Occipital lobe (tissue), 2 donors: ENCODE results near the gene LSAMP. TPM values are rescaled to one million over a fixed set of nuclear protein-coding genes. Genes with fewer than 3 reads are reported as not detected.

Experiments
- DNase-seq: peaks from one replicate; lab custom pipeline; 2025; lab: John Stamatoyannopoulos, UW
- total RNA-seq: library from RNA; depleted of rRNA; stranded (reverse); fragments of >200 nt; gene quantifications from one replicate; pipeline ENCODE4 v1.2.3, GENCODE V29; 2014

Gene LSAMP
- total RNA-seq, 1 donor from 2014 or later, result 47.3 TPM

DNA sequence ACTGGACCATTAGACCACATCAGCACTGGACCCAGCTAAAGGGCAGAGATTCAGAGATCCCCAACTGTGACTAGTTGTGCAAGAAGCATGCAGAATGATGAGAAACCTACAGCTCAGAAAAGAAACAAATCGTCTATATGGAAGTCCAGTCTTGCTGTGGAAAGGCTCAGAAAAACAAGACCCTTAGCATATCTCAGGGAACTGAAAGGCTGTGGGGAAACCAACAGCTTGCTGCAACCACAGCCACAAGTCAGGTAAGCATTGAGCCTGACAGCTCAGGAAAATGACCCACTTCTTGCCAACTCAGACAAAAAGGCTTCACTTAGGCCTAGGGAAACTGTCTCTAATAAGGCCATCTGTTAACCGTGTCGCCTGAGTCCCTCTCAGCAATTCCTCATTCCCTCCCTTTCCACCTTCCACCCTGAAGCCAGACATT lies 145.6 kb downstream of the LSAMP start:
- no peak for DNase-seq

DNA sequence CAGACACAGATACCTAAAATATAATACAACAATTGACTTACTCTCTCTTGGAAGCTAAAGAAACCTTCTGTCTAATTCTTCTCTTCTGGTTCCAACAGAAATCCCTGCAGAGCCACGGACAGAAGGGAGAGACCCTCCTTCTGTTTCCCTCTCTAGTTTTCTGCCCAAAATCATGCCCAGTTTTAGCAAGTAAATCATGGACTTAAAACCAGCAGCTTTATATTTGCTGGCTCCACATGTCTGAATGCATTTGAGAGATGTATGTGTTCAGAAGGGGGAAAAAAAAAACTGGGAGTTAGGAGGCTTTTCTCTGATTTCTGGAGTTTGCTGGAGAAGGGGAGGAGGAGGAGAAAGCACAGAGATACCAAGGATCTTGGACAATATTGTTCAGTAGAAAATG lies 147.1 kb downstream of the LSAMP start:
- DNase-seq, result no peak

DNA sequence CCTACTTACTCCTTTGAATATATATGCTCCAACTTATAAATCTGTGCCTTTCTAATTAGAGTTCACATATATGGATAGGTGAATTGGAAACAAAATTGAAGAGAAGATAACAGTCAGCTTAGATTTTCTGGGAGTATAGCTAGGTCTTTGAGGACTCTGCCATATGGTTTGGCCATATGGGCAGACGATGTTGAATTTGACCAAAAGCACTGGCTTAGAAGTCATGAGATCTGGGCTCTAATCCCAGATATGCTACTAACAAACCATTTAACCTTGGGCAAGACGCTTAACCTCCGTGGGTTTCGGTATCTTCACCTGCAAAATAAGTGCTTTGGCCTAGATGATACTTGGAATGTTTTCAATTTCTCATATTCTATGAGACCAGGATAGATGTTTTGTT lies 154.1 kb downstream of the LSAMP start:
- no peak for DNase-seq

DNA sequence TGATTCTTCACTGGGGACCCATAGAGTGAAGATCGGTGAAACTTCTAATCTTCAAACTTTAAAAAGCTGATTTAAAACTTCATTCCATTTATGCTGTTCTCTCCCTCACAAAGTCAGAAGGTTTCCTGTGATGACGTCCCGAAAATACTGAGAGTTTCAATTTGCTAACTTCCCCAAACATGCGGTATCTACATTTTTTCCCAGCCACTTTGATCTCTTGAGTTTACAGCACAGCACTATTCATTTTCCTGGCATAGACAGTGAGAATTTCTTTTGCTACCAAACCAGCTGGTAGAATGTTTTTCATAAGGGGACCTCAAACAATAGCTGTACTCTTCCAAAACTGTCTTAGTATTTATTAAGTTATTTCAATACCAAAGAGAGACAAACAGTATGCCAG lies 156.8 kb downstream of the LSAMP start:
- no peak for DNase-seq

DNA sequence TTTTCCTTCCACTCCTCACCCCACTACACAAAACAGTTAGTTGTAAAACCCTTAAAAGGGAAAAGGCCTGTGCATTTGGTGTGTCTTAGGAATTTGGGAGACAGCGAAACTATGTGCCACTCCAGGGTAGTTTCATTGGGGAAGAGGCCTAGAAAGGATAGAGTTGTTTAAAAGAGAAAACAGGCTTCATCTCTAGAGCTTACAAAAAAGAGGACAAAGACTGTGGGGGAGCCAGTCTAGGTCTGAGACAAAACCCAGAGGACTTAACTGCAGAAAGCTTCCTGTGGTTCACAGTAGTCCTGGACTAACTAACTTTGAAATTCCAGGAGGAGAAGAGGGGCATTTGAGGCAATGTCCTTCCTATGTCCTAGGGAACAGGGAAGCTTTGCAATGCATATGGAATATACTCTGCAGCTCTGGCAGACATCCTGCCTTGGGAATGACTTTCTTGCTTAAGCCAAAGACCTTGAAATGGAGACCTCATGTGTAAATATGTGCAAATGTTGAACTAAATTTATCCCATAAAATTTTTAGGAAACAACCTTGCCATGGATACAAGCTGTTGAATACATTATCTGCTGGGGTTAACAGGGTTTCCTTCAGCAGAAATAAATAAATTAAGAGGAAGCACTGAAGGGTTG lies 159.4 kb downstream of the LSAMP start:
- DNase-seq, result no peak

GRCh38 chr3:116281313-116282143 lies 163.8 kb downstream of the LSAMP start:
- DNase-seq, result no peak

- no peak for DNase-seq
These were observed 165.1 kb downstream of the LSAMP start for GRCh38 chr3:116280130-116280740.

GRCh38 chr3:116276675-116277074 lies 168.6 kb downstream of the LSAMP start:
- no peak for DNase-seq

DNA sequence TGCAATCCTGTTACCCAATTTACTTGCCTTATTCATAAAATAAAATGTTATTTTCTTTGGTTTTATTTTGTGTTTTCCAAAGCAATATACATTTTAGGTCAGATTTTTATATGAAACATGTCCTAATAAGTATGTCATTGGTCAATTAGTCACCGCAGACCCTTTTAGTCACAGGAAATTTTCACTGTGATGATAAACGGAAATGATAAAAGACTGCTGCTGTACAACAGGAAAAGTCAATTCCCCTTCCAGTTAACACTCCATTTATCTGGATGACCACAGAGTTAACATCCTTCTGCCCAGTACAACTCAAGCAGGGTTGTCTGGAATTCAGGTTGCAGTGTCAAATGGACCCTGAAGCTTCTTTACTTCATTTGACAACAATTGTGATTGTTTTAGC lies 175.2 kb downstream of the LSAMP start:
- DNase-seq, result no peak

DNA sequence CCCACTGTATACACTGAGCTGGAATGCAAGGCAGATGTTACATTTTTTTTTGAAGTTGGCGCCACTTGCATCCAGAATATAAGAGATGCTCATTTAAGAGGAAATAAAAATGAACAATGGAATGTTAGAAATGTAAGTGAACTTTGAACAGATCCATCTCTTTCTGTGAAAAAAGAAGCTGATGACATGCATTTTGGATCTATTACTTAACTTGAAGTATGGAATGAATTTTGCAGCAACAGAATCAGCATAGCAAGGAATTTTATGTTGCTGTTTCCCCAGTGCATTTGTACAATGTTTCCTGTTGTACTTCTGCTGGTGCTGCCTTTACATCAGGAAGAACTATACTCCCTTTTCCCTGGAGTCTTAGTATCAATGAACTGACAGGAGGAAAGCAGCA lies 178.2 kb downstream of the LSAMP start:
- no peak for DNase-seq

DNA sequence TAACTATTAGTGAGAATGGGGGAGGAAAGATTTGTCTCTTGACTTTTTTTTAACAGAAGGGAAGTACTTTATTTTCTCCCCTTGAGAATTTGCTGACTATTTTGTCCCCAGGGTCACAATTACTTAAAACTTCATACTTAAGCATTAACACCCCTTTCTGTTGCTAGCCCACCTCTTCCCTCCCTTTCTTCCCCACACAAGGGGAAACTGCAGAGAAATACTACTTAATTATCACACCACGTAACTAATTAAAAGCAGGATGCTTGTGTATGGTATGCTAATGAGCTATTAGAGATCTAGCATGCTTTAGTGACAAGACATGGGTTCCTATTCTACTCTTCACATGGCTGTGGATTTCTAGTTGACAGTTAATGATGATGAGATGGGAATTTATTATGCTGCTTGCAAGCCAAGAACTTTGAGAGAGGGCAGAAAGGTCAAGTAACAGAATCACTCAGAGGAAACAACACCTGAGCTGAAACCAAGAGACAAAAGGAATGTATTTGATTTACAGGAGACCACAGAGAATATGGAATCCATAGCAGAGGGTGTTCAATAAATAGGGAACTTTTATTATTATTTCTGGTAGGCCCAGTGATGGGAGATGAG lies 179.2 kb downstream of the LSAMP start:
- DNase-seq, result no peak

DNA sequence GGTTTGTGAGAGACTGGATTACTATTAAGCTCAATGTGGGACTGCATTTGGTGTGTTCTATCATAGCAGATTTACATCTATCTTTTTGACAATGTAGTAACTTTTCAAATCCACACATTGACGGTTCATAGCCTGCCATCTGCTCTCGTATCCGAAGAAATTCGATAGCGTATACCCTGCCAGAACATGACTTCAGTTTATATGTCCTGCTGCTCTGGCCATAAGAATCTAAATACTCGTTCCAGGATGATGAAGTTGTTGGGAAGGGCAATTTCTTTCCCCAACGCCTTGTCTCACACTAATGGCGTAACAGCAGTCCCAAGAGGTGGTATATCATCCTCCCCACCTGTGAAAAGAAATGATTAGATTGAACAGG lies 180.0 kb downstream of the LSAMP start:
- DNase-seq, result no peak

DNA sequence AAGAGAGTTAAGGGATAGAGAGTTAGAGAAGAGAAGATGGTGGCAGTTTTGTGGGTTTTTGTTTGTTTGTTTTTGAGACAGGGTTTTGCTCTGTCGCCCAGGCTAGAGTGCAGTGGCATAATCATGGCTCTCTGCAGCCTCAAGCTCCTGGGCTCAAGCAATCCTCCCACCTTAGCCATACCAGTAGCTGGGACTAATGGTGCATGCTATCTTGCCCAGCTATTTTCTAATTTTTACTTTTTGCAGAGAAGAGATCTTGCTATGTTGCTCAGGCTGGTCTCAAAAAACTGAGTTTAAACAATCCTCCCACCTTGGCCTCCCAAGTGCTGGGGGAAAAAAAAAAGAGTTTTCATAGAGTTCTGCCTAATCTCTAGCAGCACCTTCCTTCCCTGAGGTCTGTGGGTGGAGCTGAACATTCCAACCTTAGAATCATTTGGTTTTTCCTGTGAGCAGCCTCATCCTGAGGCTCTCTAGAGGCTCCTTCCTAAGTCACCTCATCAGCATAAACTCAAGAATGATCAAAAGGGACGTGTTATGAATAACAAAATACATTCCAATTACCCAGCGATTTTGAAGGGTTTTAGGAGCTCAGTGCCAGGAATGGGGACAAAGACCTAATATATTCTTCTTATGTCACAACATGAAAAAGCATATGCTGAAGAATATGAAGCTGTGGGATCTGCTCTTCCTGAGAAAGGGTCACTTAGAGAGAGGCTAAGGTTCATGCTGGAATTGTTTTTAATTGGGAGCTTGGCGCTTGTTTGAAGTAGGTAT lies 180.6 kb downstream of the LSAMP start:
- no peak for DNase-seq

DNA sequence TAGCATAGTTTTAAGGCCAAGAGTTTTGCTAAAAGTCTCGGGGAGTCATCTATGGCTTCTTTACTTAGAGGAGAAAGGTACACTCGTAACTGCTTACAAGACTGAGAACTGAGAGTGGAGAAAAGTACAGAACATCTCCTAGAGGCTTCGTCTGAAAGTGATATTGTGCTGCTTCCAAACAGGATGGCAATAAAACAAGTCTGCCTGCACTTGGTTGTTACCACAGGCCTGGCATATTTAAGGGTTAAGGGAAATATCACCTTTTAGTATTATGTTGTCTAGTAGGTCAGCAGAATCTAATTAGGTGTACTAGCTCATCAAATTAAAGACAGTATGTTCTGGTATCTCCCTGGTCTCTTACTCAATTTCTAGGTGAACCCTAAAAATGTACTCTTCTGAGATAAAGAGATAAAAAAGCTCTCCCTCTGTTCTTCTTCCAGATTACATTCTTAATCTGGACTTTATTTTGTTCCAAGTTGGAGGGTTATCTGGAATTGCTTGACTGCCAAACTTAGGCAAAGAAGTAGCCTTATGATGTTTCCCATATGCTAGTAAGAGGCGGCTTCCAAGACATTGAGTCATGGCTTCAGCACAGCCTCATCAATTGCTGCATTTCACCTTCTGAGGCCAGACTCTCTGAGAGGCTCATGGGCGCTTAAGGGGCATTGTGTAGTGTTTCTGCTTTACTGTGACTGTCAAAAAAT lies 181.3 kb downstream of the LSAMP start:
- no peak for DNase-seq

DNA sequence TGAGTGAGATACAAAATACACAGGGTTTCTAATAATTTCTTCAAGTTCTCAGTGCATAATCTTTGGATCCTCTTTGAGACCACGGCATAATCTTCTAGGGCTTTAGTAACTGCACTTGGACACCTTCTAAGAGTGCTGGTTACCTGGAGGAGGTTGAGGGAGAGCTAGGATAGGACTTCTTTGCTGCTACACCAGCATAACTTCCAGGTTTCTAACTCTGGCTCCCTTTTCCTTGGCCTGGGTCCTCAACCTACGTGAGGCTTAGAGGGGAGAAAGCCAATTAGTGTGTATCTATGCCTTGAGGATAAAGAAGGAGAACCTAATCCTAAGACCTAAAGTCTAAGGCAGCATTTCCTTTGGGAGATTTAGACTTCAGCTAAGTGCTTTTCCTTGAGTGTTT lies 184.8 kb downstream of the LSAMP start:
- no peak for DNase-seq

- no peak for DNase-seq
These were observed 185.3 kb downstream of the LSAMP start for GRCh38 chr3:116259984-116260383.

- DNase-seq, result no peak
These were observed 188.3 kb downstream of the LSAMP start for GRCh38 chr3:116256843-116257485.

- no peak for DNase-seq
These were observed 190.7 kb downstream of the LSAMP start for GRCh38 chr3:116254541-116254940.

DNA sequence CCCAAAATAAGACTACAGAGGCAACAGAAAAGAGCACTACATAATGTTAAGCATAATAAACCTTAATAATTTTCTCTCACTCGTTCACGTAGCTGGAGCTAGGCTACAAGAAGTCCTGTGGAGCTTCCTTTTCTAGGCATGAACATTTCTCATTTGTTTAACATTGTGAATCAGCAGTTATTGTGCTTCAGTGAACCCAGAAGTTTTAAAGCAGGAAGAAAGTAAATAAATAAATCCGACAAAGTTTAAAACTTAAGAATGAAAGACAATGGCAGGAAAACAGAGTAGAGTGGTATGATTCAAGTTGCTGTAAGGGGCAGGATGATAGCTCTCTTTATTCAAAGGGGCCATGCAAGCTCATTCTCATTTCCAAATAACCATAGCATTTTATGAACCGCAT lies 191.8 kb downstream of the LSAMP start:
- DNase-seq, result no peak

DNA sequence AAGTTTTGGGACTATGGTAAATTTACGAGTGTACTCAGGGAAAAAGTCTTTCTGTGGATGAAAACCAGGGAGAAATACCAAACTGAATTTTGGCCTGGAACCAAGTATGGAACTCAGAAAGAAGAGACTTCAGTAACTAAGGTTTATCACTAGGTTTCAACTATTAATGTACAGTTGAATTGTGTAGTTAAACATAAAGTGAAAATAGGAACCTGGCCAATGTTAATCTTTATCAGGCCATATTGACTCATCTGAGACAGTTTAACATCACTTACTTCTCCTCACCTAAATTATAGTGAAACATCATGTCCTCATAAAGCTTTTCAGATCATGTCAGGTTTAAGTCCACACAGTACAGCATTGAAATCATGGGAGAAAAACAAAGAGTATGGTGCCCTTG lies 197.7 kb downstream of the LSAMP start:
- DNase-seq, result no peak
